Tongue (tissue), 2 donors: ENCODE results near the gene DPAGT1. TPM values are rescaled to one million over a fixed set of nuclear protein-coding genes. Genes with fewer than 3 reads are reported as not detected.
"Not testable (repeated sequence)": the region's sequence is repeated elsewhere in the genome, so short reads cannot be mapped to it uniquely, and the experiment has no call there.

Experiments used
- DNase-seq: peaks from one replicate; pipeline ENCODE4 v3.0.0-alpha.2; 2015
- total RNA-seq: library from RNA; depleted of rRNA; stranded (reverse); fragments of >200 nt; gene quantifications from one replicate; pipeline ENCODE4 v1.2.3, GENCODE V29; 2014

DPAGT1 gene
- total RNA-seq = 8.0 TPM

DNA sequence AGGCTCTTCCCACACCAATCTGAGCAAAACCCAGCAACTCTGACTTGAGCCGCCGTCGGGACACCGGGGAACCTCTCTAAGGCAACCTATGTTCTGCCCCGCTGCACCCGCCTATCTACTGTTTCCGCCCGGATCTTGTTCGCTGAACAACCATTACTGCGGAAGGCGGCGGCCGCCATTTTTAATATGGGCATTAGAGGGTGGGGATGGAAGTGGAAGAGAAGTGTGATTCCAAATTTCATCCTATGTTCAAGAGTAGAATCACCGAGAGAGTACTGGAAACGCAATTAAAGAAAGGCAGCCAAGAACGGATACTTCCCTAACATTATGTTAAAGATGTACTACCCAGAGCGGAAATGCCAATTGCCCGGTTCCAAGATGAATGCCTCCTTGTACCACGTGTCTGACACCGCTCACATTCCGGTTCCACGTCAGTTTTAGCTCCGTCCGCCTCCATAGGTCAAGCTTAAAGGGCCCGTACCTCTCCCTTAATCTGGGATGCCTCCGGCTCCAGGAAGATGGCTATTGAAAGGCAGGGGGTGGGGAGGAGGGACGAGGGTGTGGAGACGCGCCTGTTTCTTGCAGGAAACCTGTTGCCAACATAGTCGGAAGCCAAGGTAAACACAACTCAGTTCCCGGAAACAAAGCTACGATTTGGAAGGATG lies at the start of gene DPAGT1:
Gene DPAGT1, minus strand, starts transcription at position 95 of the 665 bp plus-strand sequence. CDS start 198 bp downstream, outside the sequence.
- DNase-seq = peak; percentile 98

DNA sequence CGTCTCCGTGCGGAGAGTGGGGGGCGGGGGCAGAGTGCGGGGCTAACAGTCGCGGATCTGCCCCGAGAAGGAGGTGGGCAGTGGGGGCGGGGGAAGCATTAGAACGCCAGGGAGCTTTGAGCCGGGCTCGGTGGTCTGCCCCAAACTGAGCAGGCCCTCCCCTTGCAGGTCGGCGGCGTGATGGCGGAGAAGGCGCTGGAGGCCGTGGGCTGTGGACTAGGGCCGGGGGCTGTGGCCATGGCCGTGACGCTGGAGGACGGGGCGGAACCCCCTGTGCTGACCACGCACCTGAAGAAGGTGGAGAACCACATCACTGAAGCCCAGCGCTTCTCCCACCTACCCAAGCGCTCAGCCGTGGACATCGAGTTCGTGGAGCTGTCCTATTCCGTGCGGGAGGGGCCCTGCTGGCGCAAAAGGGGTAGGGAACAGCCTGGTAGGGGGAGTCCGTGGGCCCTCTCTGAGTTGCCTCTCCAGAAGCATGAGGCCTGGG lies 48.2 kb upstream of the DPAGT1 start:
- DNase-seq = no peak

DNA sequence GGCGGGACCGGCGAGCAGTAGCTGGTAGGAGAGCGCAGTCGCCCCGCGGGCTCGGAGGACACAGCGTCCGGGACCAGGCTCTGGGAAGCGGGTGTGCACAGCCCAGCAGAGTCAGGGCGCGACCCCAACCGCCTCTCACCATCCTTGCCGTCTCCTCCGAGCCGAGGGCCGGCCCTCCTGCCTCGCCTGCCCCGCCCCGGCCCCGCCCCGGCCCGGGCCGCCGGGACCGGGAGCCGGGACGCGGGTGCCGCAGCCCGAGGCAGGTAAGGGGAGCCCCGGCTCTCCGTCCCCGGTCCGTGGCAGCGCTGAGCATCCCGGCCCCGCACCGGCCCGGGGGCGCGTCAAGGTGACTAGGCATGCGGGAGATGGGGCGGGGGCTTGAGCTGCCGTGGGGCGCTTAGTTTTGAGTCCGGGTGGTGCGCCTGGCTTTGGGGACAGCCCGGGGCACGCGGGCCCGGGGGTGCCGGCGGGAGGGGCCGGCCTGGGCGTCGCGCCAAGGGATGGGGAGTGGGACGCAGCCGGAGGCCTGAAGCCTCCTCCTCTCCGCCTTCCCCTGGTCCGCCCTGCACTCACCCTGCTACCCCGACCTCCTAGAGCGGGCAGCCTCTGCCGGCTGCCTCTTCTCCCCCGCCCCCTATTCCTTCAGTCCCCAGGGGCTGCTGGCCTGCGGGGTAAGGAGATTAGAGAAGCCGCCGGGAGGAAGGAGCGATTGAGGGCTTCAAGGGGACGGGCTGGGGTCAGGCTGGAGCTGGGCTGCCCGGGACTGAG lies 47.5 kb upstream of the DPAGT1 start, which contains the start of gene ABCG4:
Gene ABCG4, plus strand, starts transcription at position 35 of the 768 bp plus-strand sequence. CDS start 914 bp downstream, outside the sequence.
- peak; percentile 17 for DNase-seq

DNA sequence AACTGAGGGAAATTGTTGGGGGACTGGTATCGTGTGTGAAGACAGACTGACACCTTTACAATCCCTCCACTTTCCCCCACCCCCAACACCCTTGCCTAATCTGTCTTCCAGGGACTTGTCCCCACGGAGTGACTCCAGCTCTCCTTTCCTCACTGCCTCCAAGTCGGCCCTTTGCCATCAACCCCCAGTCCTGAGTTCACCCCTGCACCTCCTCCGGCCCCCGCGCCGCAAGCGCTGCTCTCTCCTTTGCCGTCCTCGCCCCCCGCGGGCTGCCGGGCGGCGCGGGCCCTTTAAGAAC lies 47.0 kb upstream of the DPAGT1 start:
- DNase-seq = no peak

DNA sequence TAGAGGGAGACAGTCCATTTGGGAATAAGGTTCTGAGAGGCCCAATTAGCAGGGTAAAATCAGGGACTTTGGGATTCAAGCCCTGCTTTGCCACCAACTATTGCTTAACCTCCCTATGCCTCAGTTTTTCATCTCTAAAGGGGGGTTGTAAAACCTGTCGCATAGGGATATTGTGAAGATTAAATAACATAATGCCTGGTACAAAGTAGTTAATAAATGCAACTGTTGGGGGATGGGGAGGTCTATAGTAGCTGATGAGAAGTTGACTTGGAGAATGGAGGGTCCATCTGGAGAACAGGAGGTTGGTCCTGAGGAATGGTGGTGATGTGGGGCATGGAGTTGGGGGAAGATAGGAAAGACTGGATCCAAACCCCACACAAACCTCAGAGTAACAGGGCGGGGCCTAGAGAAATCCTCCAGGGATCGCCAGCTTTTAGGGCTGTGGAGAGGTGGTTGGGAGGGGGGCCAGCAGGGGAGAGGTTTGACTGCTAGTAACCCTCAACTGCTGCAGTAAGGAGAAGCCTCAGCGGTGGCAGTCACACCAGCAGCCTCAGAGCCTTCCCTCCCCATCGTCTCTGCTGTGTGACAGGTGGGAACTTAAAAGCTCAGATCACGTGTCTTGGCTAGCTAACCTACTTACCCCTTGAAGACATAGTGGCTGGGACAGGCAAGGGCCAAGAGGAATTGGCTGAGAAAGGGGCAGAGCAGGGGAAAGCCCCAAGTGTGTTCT lies 46.1 kb upstream of the DPAGT1 start:
- DNase-seq = peak; percentile 50

DNA sequence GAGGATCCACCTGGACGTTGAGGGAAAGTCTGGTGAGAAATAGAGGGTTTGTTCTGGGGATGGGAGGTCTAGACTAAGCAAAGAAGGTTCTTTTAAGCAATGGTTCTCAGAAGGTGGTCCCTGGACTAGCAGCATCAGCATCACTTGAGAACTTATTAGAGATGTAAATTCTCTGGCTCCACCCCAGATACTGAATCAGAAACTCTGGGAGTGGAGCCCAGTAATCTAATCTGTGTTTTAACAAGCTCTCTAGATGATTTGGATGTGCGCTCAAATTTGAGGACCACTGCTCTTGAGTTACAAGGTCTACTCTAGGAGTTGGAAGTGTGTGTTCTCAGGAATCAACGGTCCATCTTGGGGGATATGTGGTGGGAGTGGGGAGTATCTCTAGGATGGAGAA lies 43.9 kb upstream of the DPAGT1 start:
- DNase-seq = no peak

- peak; percentile 76 for DNase-seq
These were observed 43.3 kb upstream of the DPAGT1 start for GRCh38 chr11:119144825-119145486.

GRCh38 chr11:119139276-119139675 lies 37.6 kb upstream of the DPAGT1 start:
- DNase-seq = not testable (repeated sequence)

DNA sequence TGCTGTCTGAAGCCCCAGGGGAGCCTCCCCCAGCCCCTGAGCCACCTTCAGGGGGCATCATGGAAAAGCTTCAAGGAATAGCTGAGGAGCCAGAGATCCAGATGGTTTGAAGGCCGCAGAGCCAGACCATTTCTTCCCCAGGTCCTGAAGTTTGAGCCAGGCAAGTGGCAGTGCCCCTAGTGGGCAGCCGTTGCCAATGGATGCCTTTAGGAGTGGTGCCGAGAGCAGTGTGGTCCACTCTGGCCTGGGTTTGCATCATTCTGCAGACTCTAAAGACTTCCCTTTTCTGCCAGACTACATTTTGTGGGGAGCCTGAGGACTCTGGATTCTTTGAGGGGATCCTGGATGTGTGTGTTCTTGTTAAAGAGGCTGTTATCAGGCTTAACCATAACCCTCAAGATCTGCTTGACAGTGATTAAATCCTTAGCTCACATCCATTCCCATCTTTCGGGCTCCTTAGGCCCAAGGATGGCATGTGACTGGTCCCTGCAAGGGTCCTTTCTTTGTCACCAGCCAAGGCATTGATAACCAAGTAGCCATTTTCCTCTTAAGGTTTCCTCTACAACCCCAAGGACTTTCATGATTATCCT lies 32.8 kb upstream of the DPAGT1 start:
- no peak for DNase-seq

GRCh38 chr11:119130662-119131061 lies 29.0 kb upstream of the DPAGT1 start:
- DNase-seq = no peak

DNA sequence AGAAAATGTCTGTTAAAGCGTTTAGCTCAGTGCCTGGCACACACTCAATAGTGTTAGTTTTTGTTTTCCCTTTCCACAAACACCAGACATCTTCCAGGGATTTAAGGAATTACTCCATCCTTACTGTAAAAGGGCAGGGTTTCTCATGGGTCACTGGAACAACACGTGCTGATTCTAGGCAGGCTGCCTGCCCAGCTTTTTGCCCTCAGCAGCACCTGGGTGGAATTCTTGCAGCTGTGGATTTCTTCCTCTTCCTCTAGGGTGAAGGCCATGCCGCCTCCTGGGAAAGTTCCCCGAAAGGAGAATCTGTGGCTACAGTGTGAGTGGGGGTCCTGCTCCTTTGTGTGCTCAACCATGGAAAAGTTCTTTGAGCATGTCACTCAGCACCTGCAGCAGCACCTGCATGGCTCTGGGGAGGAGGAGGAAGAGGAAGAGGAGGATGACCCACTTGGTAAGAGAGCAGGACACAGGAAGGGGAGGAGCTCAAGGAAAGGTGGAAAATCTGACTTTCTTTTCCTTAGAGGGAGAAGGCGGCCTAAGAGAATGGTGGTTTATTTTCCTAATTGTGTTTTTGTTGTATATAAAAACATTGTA lies 25.1 kb upstream of the DPAGT1 start:
- peak; percentile 54 for DNase-seq

DNA sequence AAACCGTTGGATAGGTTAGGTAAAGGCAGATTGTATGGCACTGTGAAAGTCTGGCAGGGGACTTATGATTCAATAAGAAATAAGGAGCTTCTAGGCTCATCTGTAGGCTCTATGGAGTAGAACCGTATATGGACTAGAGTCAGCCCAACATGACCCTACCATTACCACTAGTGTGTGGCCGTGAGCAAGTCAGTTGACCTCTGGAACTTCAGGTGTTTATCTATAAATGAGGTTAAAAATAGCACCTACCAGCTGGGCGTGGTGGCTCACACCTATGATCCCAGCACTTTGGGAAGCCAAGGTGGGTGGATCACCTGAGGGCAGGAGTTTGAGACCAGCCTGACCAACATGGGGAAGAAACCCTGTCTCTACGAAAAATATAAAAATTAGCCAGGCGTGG lies 24.2 kb upstream of the DPAGT1 start:
- no peak for DNase-seq

DNA sequence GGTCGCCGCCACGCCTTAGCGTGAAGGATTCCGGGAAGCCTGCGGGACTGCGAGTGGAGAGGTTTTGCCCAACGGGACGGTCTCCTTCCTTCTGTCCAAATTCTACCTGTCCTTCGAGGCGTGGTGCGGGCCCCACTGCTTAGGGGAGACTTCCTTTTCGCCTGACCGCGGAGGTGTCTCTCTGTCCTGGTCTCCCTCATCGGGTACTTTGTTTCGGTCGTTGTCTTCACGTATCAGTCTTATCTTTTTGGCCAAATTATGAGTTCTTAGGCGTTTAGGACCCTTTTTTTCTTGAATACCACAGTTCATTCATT lies 20.1 kb upstream of the DPAGT1 start:
- DNase-seq = no peak

GRCh38 chr11:119121008-119121810 lies 19.6 kb upstream of the DPAGT1 start, which contains the start of gene HINFP:
TSS of gene HINFP (plus strand) at chr11:119121580. CDS start at chr11:119126945, 5,365 bp downstream.
- DNase-seq = peak; percentile 100

DNA sequence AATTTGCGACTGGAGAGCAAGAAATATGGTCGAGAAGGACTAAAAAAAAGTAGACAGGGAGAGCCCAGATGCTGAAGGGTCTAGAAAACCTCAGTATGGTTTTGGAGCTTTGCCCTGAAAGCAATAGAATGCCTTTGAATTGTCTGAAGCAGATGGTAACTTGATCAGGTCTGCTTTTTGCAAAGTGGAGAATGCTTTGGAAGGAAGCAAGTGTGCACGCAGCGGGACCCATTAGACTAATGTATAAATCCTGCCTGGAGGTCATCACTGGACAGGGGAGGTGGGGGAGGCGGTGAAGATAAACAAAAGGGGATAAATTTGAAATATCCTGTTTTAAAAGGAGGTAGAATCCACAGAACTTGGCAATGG lies 19.0 kb upstream of the DPAGT1 start:
- peak; percentile 70 for DNase-seq

- DNase-seq = no peak
These were observed 17.3 kb upstream of the DPAGT1 start for GRCh38 chr11:119118946-119119345.

GRCh38 chr11:119118227-119118626 lies 16.6 kb upstream of the DPAGT1 start:
- no peak for DNase-seq

DNA sequence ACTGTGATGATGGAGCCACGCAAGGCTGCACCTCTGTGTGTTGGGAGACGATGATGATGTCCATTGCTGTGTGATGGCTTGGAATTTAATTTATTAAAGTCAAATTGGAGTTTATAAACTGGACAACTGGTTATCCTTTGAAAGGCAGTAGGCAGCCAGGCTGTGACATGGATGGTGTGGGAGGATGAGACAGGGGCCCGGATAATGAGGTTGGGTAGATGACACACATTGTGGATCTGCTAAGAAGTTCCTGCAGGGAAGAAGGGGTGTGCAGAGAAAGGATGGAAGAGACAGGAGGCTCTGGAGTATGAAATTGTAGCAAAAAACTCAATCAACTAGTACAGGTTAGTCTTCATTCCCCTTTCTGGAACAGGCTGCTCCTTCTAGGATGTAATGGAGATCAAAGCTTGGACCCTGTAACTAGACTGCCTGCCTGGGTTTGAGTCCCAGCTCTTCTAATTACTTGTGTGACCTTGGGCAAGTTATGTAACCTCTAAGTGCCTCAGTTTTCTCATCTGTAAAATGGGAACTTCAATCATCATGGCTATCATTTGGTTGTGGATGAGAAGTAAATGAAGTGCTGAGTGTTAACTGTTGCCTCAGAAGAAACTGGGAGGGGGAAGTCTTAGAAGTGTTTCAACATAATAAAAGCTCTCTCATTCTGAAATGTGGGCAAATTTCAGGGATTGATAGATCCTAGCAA lies 15.5 kb upstream of the DPAGT1 start:
- DNase-seq = no peak

GRCh38 chr11:119116601-119117000 lies 14.9 kb upstream of the DPAGT1 start:
- no peak for DNase-seq

DNA sequence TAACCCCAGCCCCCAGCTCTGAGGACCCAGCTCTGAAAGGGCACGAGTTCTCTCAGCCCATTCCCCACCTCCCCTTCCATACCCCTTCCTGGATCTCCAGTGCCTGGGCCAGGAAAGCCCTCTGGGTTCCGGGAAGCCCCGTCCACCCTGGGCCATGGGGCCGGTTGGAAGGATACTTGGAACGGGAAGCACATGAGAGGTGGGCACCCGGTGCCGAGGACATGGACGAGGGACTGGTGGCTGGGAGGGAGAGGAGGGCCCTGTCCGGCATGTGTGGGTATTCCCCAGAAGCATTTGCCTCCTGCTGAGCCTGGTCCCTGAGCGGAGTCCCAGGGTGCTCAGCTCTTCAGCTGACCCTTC lies 14.6 kb upstream of the DPAGT1 start:
- no peak for DNase-seq
